ENCODE measurements around the gene HSH2D.
"Not testable (repeated sequence)": the region's sequence is repeated elsewhere in the genome, so short reads cannot be mapped to it uniquely, and the experiment has no call there.

HSH2D gene

GRCh38 chr19:16143399-16144215 is at the start of gene HSH2D:
HSH2D (plus strand) TSS chr19:16143685; CDS start chr19:16148751, 5,066 bp downstream.
- DNase-seq (ENCODE audit: low read depth), result peak; percentile 93
- H3K4me3 ChIP-seq (ENCODE audit: low read depth, low read length), result peak within 1 kb of the TSS; percentile 98
- peak; percentile 79 for TF ChIP-seq POLR2A (IDR thresholded peaks at IDR 0.05; ENCODE audit: extremely low read depth, insufficient read length)
- TF ChIP-seq MYC (IDR thresholded peaks at IDR 0.05; ENCODE audit: low read depth, low read length), result peak; percentile 63; the same call in 1 of the 2 replicates
- peak; percentile 29; the same call in 1 of the 2 replicates for TF ChIP-seq MAX (IDR thresholded peaks at IDR 0.05; ENCODE audit: low read depth, low read length)
- no peak for TF ChIP-seq CTCF (IDR thresholded peaks at IDR 0.05; ENCODE audit: low read depth, low read length)

- no peak for TF ChIP-seq MYC (IDR thresholded peaks at IDR 0.05; ENCODE audit: low read depth, low read length)
- no peak for DNase-seq (ENCODE audit: low read depth)
- no peak overlapping the region for H3K4me3 ChIP-seq (ENCODE audit: low read depth, low read length)
These were observed 49.0 kb upstream of the HSH2D start for GRCh38 chr19:16094360-16095070.

GRCh38 chr19:16095071-16095571 is 48.4 kb upstream of the HSH2D start:
- H3K4me3 ChIP-seq (ENCODE audit: low read depth, low read length), result no peak overlapping the region
- peak; percentile 57 for DNase-seq (ENCODE audit: low read depth)
- TF ChIP-seq CTCF (IDR thresholded peaks at IDR 0.05; ENCODE audit: low read depth, low read length), result no peak
- no peak for TF ChIP-seq MYC (IDR thresholded peaks at IDR 0.05; ENCODE audit: low read depth, low read length)
- no peak for TF ChIP-seq MAX (IDR thresholded peaks at IDR 0.05; ENCODE audit: low read depth, low read length)
- TF ChIP-seq POLR2A (IDR thresholded peaks at IDR 0.05; ENCODE audit: extremely low read depth, insufficient read length), result no peak

- H3K4me3 ChIP-seq (ENCODE audit: low read depth, low read length), result no peak overlapping the region
- no peak for DNase-seq (ENCODE audit: low read depth)
- TF ChIP-seq MYC (IDR thresholded peaks at IDR 0.05; ENCODE audit: low read depth, low read length) (no peak), CTCF (IDR thresholded peaks at IDR 0.05; ENCODE audit: low read depth, low read length) (no peak), MAX (IDR thresholded peaks at IDR 0.05; ENCODE audit: low read depth, low read length) (no peak)
These were observed 47.1 kb upstream of the HSH2D start for GRCh38 chr19:16096280-16096855.

GRCh38 chr19:16098416-16098768 is 45.1 kb upstream of the HSH2D start:
- TF ChIP-seq CTCF (IDR thresholded peaks at IDR 0.05; ENCODE audit: low read depth, low read length) (no peak), MYC (IDR thresholded peaks at IDR 0.05; ENCODE audit: low read depth, low read length) (no peak), MAX (IDR thresholded peaks at IDR 0.05; ENCODE audit: low read depth, low read length) (no peak), POLR2A (IDR thresholded peaks at IDR 0.05; ENCODE audit: extremely low read depth, insufficient read length) (no peak)

GRCh38 chr19:16098821-16099220 is 44.7 kb upstream of the HSH2D start:
- no peak for TF ChIP-seq POLR2A (IDR thresholded peaks at IDR 0.05; ENCODE audit: extremely low read depth, insufficient read length)
- TF ChIP-seq MAX (IDR thresholded peaks at IDR 0.05; ENCODE audit: low read depth, low read length), result no peak
- no peak for TF ChIP-seq CTCF (IDR thresholded peaks at IDR 0.05; ENCODE audit: low read depth, low read length)
- no peak for TF ChIP-seq MYC (IDR thresholded peaks at IDR 0.05; ENCODE audit: low read depth, low read length)
- H3K4me3 ChIP-seq (ENCODE audit: low read depth, low read length), result no peak overlapping the region
- no peak for DNase-seq (ENCODE audit: low read depth)

More at GRCh38 chr19:16098416-16098768, 45.1 kb upstream of the HSH2D start:
- no peak for DNase-seq (ENCODE audit: low read depth)
- H3K4me3 ChIP-seq (ENCODE audit: low read depth, low read length), result no peak overlapping the region

- not testable (repeated sequence) for H3K4me3 ChIP-seq (ENCODE audit: low read depth, low read length); DNase-seq (ENCODE audit: low read depth)
These were observed 44.0 kb upstream of the HSH2D start for GRCh38 chr19:16099314-16099965.

Data from NB4 (cell line).